Central memory CD8-positive, alpha-beta T cell (primary cell): ENCODE results near the gene TBC1D10A.

Experiments used
- ATAC-seq: fragments of 150-1000 bp; cut with Tn5 transposase; replicated peaks from 2 replicates; pipeline ENCODE4 v1.10.0; 2022; ENCODE audit warnings: mild to moderate bottlenecking, moderate FRiP score, moderate number of reproducible peaks; ENCODE audit not compliant: poor library complexity, severe bottlenecking; ENCODE audit errors: extremely low read depth
- DNase-seq, 2 donors: peaks; one replicate each; pipeline ENCODE4 v3.0.0; 2021; ENCODE audit warnings: low spot score in 2 of 2
- H3K27ac Mint-ChIP-seq: one replicate; pipeline ENCODE4 v1.8.0; 2022; ENCODE audit warnings: low read depth, mild to moderate bottlenecking, moderate library complexity, mixed read lengths
- H3K27me3 Mint-ChIP-seq: one replicate; pipeline ENCODE4 v1.8.0; 2022; ENCODE audit warnings: mixed read lengths
- H3K36me3 Mint-ChIP-seq: one replicate; pipeline ENCODE4 v1.8.0; 2022; ENCODE audit warnings: mild to moderate bottlenecking, moderate library complexity, mixed read lengths; ENCODE audit not compliant: insufficient read depth
- H3K4me1 Mint-ChIP-seq: one replicate; pipeline ENCODE4 v1.8.0; 2022; ENCODE audit warnings: mixed read lengths
- H3K4me3 Mint-ChIP-seq: one replicate; pipeline ENCODE4 v1.8.0; 2022; ENCODE audit warnings: mild to moderate bottlenecking, moderate library complexity, mixed read lengths
- H3K9me3 Mint-ChIP-seq: one replicate; pipeline ENCODE4 v1.8.0; 2022; ENCODE audit warnings: mixed read lengths

TBC1D10A gene

GRCh38 chr22:30299322-30299721 is 27.4 kb downstream of the TBC1D10A start:
- H3K36me3 Mint-ChIP-seq, result peaks cover 24% of the 10 kb centered on the region
- peak overlapping the region; percentile 64 for H3K27ac Mint-ChIP-seq

GRCh38 chr22:30297991-30298701 is 28.6 kb downstream of the TBC1D10A start:
- Mint-ChIP-seq H3K36me3 (peaks cover 31% of the 10 kb centered on the region), H3K9me3 (no peaks in the 10 kb centered on the region), H3K4me3 (no peak overlapping the region), H3K4me1 (peaks cover 37% of the 10 kb centered on the region), H3K27ac (peak overlapping the region; percentile 64), H3K27me3 (no peaks in the 10 kb centered on the region)
- DNase-seq (no peak), ATAC-seq (no peak)

More at GRCh38 chr22:30299322-30299721, 27.4 kb downstream of the TBC1D10A start:
- Mint-ChIP-seq H3K27me3 (no peaks in the 10 kb centered on the region), H3K9me3 (no peaks in the 10 kb centered on the region), H3K4me1 (peaks cover 49% of the 10 kb centered on the region), H3K4me3 (no peak overlapping the region)
- DNase-seq (no peak), ATAC-seq (no peak)

- Mint-ChIP-seq H3K4me3 (no peak overlapping the region), H3K36me3 (peaks cover 29% of the 10 kb centered on the region), H3K27ac (peak overlapping the region; percentile 64), H3K27me3 (no peaks in the 10 kb centered on the region), H3K4me1 (peaks cover 30% of the 10 kb centered on the region), H3K9me3 (no peaks in the 10 kb centered on the region)
- DNase-seq, result no peak
- no peak for ATAC-seq
Observed at GRCh38 chr22:30297276-30297990, 29.3 kb downstream of the TBC1D10A start.

GRCh38 chr22:30296833-30297232 is 29.9 kb downstream of the TBC1D10A start:
- Mint-ChIP-seq H3K9me3 (no peaks in the 10 kb centered on the region), H3K4me3 (no peak overlapping the region), H3K27me3 (no peaks in the 10 kb centered on the region), H3K4me1 (peaks cover 25% of the 10 kb centered on the region), H3K36me3 (peaks cover 28% of the 10 kb centered on the region), H3K27ac (peak overlapping the region; percentile 44)
- DNase-seq (no peak), ATAC-seq (no peak)

- peaks cover 28% of the 10 kb centered on the region for H3K36me3 Mint-ChIP-seq
- H3K27ac Mint-ChIP-seq, result peak overlapping the region; percentile 44
- ATAC-seq, result no peak
- no peak for DNase-seq
- peaks cover 24% of the 10 kb centered on the region for H3K4me1 Mint-ChIP-seq
- no peaks in the 10 kb centered on the region for H3K27me3 Mint-ChIP-seq
- H3K9me3 Mint-ChIP-seq, result no peaks in the 10 kb centered on the region
- H3K4me3 Mint-ChIP-seq, result no peak overlapping the region
Observed at GRCh38 chr22:30296324-30296723, 30.4 kb downstream of the TBC1D10A start.

- no peaks in the 10 kb centered on the region for H3K9me3 Mint-ChIP-seq
- H3K4me3 Mint-ChIP-seq, result no peak overlapping the region
- DNase-seq, result no peak
- H3K27me3 Mint-ChIP-seq, result no peaks in the 10 kb centered on the region
- H3K36me3 Mint-ChIP-seq, result peaks cover 28% of the 10 kb centered on the region
- H3K4me1 Mint-ChIP-seq, result peaks cover 18% of the 10 kb centered on the region
- H3K27ac Mint-ChIP-seq, result peak overlapping the region; percentile 41
- no peak for ATAC-seq
Observed at GRCh38 chr22:30295576-30295975, 31.2 kb downstream of the TBC1D10A start.

- no peaks in the 10 kb centered on the region for H3K27me3 Mint-ChIP-seq
- DNase-seq (no peak), ATAC-seq (no peak)
- H3K36me3 Mint-ChIP-seq, result peaks cover 29% of the 10 kb centered on the region
- H3K9me3 Mint-ChIP-seq, result no peaks in the 10 kb centered on the region
- peak overlapping the region; percentile 38 for H3K27ac Mint-ChIP-seq
- no peak overlapping the region for H3K4me3 Mint-ChIP-seq
- H3K4me1 Mint-ChIP-seq, result peaks cover 22% of the 10 kb centered on the region
Observed at GRCh38 chr22:30294830-30295229, 31.9 kb downstream of the TBC1D10A start.

- H3K27me3 Mint-ChIP-seq, result no peaks in the 10 kb centered on the region
- H3K9me3 Mint-ChIP-seq, result no peaks in the 10 kb centered on the region
- peaks cover 27% of the 10 kb centered on the region for H3K36me3 Mint-ChIP-seq
- peaks cover 26% of the 10 kb centered on the region for H3K4me1 Mint-ChIP-seq
- no peak for ATAC-seq
- H3K4me3 Mint-ChIP-seq, result no peak overlapping the region
- peak overlapping the region; percentile 38 for H3K27ac Mint-ChIP-seq
- DNase-seq, result no peak
Observed at GRCh38 chr22:30294066-30294465, 32.7 kb downstream of the TBC1D10A start.

- peak overlapping the region; percentile 30 for H3K27ac Mint-ChIP-seq
- no peak overlapping the region for H3K4me3 Mint-ChIP-seq
- H3K4me1 Mint-ChIP-seq, result peaks cover 28% of the 10 kb centered on the region
- no peaks in the 10 kb centered on the region for H3K27me3 Mint-ChIP-seq
- no peaks in the 10 kb centered on the region for H3K9me3 Mint-ChIP-seq
- peaks cover 27% of the 10 kb centered on the region for H3K36me3 Mint-ChIP-seq
- no peak for ATAC-seq
- DNase-seq, result no peak
Observed at GRCh38 chr22:30293026-30293425, 33.7 kb downstream of the TBC1D10A start.

- Mint-ChIP-seq H3K27ac (no peak overlapping the region), H3K9me3 (no peaks in the 10 kb centered on the region), H3K4me1 (peaks cover 34% of the 10 kb centered on the region), H3K36me3 (peaks cover 30% of the 10 kb centered on the region), H3K4me3 (no peak overlapping the region), H3K27me3 (no peaks in the 10 kb centered on the region)
- no peak for ATAC-seq
- no peak for DNase-seq
Observed at GRCh38 chr22:30292069-30292970, 34.4 kb downstream of the TBC1D10A start.

GRCh38 chr22:30291058-30291892 is 35.5 kb downstream of the TBC1D10A start:
- H3K9me3 Mint-ChIP-seq, result no peaks in the 10 kb centered on the region
- H3K4me3 Mint-ChIP-seq, result peak overlapping the region; percentile 86
- peaks cover 34% of the 10 kb centered on the region for H3K4me1 Mint-ChIP-seq
- H3K36me3 Mint-ChIP-seq, result peaks cover 36% of the 10 kb centered on the region
- ATAC-seq, result no peak
- DNase-seq, result no peak
- no peaks in the 10 kb centered on the region for H3K27me3 Mint-ChIP-seq
- no peak overlapping the region for H3K27ac Mint-ChIP-seq
